Breast epithelium (tissue), 3 donors: ENCODE measurements around the gene TLCD4.

ENCODE experiments used
- CTCF ChIP-seq, 3 donors: fragments of 450-650 bp; IDR thresholded peaks; one replicate each; pipeline ENCODE4 v1.5.1; 2016 to 2017; ENCODE audit warnings: antibody characterized with exemption in 3 of 3, mild to moderate bottlenecking in 3 of 3, moderate library complexity in 3 of 3
- POLR2A ChIP-seq: fragments of 450-650 bp; IDR thresholded peaks from one replicate; pipeline ENCODE4 v1.6.1; 2016; ENCODE audit warnings: antibody characterized with exemption, mild to moderate bottlenecking, moderate library complexity
- POLR2AphosphoS5 ChIP-seq, 3 donors: sonication (generic); formaldehyde crosslinking; IDR thresholded peaks; one replicate each; pipeline ENCODE4 v1.6.1; 2017; ENCODE audit warnings: antibody characterized with exemption in 3 of 3

GRCh38 chr1:95097426-95097825, 19.7 kb upstream of the TLCD4 start:
- no peak for TF ChIP-seq POLR2A
- no peak for TF ChIP-seq CTCF (IDR thresholded peaks at IDR 0.05)
- TF ChIP-seq POLR2AphosphoS5 (IDR thresholded peaks at IDR 0.05) = no peak
